K562 (cell line): ENCODE results near the gene CELF6.

Experiments
- ADNP ChIP-seq: fragments of 200-800 bp; sonication (Bioruptor generic); IDR thresholded peaks from 2 replicates; pipeline ENCODE4 v1.6.1; 2016; ENCODE audit warnings: missing genetic modification characterization, missing compliant biosample characterization
- ELF1 ChIP-seq: fragments of 200-800 bp; sonication (Bioruptor generic); IDR thresholded peaks from 2 replicates; pipeline ENCODE4 v1.6.1; 2016; ENCODE audit warnings: missing genetic modification characterization, missing compliant biosample characterization
- ESRRA ChIP-seq: fragments of 450-650 bp; IDR thresholded peaks from 2 replicates; pipeline ENCODE4 v1.6.1; 2014; ENCODE audit warnings: low read depth, mild to moderate bottlenecking, moderate library complexity, borderline replicate concordance
- EZH2 ChIP-seq: IDR thresholded peaks from 2 replicates; pipeline ENCODE4 v1.6.1; 2012; ENCODE audit warnings: low read depth, mild to moderate bottlenecking, inconsistent platforms, low read length, borderline replicate concordance
- MED1 ChIP-seq: sonication (generic); formaldehyde crosslinking; IDR thresholded peaks from 2 replicates; pipeline ENCODE4 v1.8.1; 2023; ENCODE audit warnings: missing genetic modification reagents, borderline replicate concordance
- POLR2A ChIP-seq: fragments of 450-650 bp; conservative IDR thresholded peaks from 2 replicates; pipeline ENCODE4 v1.6.1; 2016
- TARDBP ChIP-seq: fragments of 450-650 bp; IDR thresholded peaks from 2 replicates; pipeline ENCODE4 v1.6.1; 2016
- ZNF696 ChIP-seq: fragments of 250-450 bp; sonication (Bioruptor Pico); conservative IDR thresholded peaks from 2 replicates; pipeline ENCODE4 v1.4.0; 2020; ENCODE audit warnings: mild to moderate bottlenecking, moderate library complexity
- TF ChIP-seq, protein P1 (sequence below): sonication (generic); formaldehyde crosslinking; IDR thresholded peaks from 2 replicates; pipeline ENCODE4 v1.9.0; 2022; ENCODE audit warnings: mild to moderate bottlenecking, missing genetic modification reagents

DNA sequence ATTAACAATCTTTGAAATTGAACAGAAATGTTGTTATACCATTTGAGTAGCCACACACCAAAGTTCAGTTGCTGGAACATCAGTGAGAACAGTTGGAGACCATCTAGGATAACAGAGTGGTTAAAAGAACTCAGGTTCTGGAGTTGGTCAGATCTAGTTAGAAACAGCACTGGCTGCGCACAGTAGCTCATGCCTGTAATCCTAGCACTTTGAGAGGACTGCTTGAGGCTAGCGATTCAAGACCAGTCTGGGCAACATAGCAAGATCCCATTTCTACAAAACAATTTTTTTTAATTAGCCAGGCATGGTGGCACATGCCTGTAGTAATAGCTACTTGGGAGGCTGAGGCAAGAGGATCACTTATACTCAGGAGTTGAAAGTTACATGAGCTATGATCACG, 81.4 kb downstream of the CELF6 start:
- no peak for TF ChIP-seq POLR2A
- TF ChIP-seq ZNF696: no peak
- TF ChIP-seq ESRRA: no peak
- no peak for TF ChIP-seq ELF1 (tag)
- no peak for TF ChIP-seq ADNP (tag)
- TF ChIP-seq EZH2: no peak
- TF ChIP-seq MED1 (CRISPR knock-in tag): no peak
- TF ChIP-seq, protein P1, sequence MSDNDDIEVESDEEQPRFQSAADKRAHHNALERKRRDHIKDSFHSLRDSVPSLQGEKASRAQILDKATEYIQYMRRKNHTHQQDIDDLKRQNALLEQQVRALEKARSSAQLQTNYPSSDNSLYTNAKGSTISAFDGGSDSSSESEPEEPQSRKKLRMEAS: no peak
- TF ChIP-seq TARDBP: no peak
